ENCODE data around the gene HEXIM2.

DNA sequence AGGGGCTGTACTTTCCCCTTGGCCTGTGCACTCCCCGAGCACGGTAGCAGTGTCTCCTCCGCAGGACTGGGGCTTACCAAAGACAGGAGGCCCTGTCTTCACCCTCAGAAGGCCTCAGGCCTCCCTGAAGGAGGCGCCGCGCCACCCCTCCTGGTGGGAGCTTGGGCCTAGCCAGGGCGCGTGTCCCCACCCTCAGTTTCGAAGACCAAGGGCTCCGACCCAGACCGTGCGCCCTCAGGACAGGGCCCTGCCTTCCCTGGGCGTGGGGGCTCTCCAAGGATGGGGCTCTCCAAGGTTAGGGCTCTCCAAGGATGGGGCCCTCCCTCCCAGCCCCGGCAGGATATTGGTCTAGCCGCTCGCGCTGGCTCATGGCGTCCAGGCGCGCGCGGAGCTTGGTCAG lies 41.1 kb upstream of the HEXIM2 start:
- TF ChIP-seq, protein P1, sequence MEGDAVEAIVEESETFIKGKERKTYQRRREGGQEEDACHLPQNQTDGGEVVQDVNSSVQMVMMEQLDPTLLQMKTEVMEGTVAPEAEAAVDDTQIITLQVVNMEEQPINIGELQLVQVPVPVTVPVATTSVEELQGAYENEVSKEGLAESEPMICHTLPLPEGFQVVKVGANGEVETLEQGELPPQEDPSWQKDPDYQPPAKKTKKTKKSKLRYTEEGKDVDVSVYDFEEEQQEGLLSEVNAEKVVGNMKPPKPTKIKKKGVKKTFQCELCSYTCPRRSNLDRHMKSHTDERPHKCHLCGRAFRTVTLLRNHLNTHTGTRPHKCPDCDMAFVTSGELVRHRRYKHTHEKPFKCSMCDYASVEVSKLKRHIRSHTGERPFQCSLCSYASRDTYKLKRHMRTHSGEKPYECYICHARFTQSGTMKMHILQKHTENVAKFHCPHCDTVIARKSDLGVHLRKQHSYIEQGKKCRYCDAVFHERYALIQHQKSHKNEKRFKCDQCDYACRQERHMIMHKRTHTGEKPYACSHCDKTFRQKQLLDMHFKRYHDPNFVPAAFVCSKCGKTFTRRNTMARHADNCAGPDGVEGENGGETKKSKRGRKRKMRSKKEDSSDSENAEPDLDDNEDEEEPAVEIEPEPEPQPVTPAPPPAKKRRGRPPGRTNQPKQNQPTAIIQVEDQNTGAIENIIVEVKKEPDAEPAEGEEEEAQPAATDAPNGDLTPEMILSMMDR (conservative IDR thresholded peaks at IDR 0.05; ENCODE audit: low read depth, low read length), result no peak
- no peak for TF ChIP-seq EZH2phosphoT487 (IDR thresholded peaks at IDR 0.05; ENCODE audit: borderline replicate concordance, low read length)
- TF ChIP-seq EZH2 (IDR thresholded peaks at IDR 0.05; ENCODE audit: low read length, unreplicated experiment), result no peak

Data from PC-3 (cell line).